HepG2 (cell line): ENCODE results near the gene RNU7-1. TPM values are rescaled to one million over a fixed set of nuclear protein-coding genes. Genes with fewer than 3 reads are reported as not detected.

Experiments
- CAMTA2 ChIP-seq: sonication (generic); formaldehyde crosslinking; IDR thresholded peaks from 2 replicates; pipeline ENCODE4 v1.4.0; 2020; ENCODE audit warnings: mild to moderate bottlenecking, missing genetic modification reagents, borderline replicate concordance
- GATAD2A ChIP-seq: IDR thresholded peaks from 2 replicates; pipeline ENCODE4 v1.6.1; 2016
- GFI1 ChIP-seq: sonication (generic); formaldehyde crosslinking; IDR thresholded peaks from 2 replicates; pipeline ENCODE4 v1.5.0; 2020; ENCODE audit warnings: missing genetic modification reagents, mild to moderate bottlenecking, borderline replicate concordance
- HDAC2 ChIP-seq: sonication (generic); formaldehyde crosslinking; IDR thresholded peaks from 2 replicates; pipeline ENCODE4 v1.4.0; 2020; ENCODE audit warnings: missing genetic modification reagents
- HMGA1 ChIP-seq: sonication (generic); formaldehyde crosslinking; conservative IDR thresholded peaks from 2 replicates; pipeline ENCODE4 v1.4.0; 2020; ENCODE audit warnings: missing genetic modification reagents
- HNF4A ChIP-seq: sonication (generic); formaldehyde crosslinking; IDR thresholded peaks from 2 replicates; pipeline ENCODE4 v1.4.0; 2020; ENCODE audit warnings: missing genetic modification reagents
- KLF16 ChIP-seq, 2 experiments: sonication (generic) in 1 of 2; formaldehyde crosslinking in 1 of 2; IDR thresholded peaks; 2 replicates each; pipeline versions ENCODE4 v1.6.1 to v1.8.0; 2016 to 2023; ENCODE audit warnings: missing genetic modification reagents in 2 of 2, missing compliant biosample characterization in 1 of 2
- MLLT10 ChIP-seq: sonication (generic); formaldehyde crosslinking; IDR thresholded peaks from 2 replicates; pipeline ENCODE4 v1.4.0; 2020; ENCODE audit warnings: missing genetic modification reagents
- NONO ChIP-seq, 2 experiments: fragments of 450-650 bp in 1 of 2; sonication (generic) in 1 of 2; formaldehyde crosslinking in 1 of 2; IDR thresholded peaks in 1 of 2; conservative IDR thresholded peaks in 1 of 2; 2 replicates each; pipeline versions ENCODE4 v1.6.1 to v1.8.0; 2017 to 2022; ENCODE audit warnings: mild to moderate bottlenecking in 1 of 2, missing genetic modification reagents in 1 of 2, moderate library complexity in 1 of 2
- ONECUT2 ChIP-seq: sonication (generic); formaldehyde crosslinking; IDR thresholded peaks from 2 replicates; pipeline ENCODE4 v1.4.0; 2020; ENCODE audit warnings: missing genetic modification reagents
- SOX5 ChIP-seq: IDR thresholded peaks from 2 replicates; pipeline ENCODE4 v1.6.1; 2016; ENCODE audit warnings: borderline replicate concordance
- SRY ChIP-seq: sonication (generic); formaldehyde crosslinking; IDR thresholded peaks from 2 replicates; pipeline ENCODE4 v1.8.0; 2022; ENCODE audit warnings: mild to moderate bottlenecking, missing genetic modification reagents
- TMF1 ChIP-seq: sonication (generic); formaldehyde crosslinking; IDR thresholded peaks from 2 replicates; pipeline ENCODE4 v1.8.1; 2022; ENCODE audit warnings: low read depth, missing genetic modification reagents
- TSC22D2 ChIP-seq: sonication (generic); formaldehyde crosslinking; IDR thresholded peaks from 2 replicates; pipeline ENCODE4 v1.5.1; 2020; ENCODE audit warnings: missing genetic modification reagents, mild to moderate bottlenecking, borderline replicate concordance
- ZFY ChIP-seq: sonication (generic); formaldehyde crosslinking; IDR thresholded peaks from 2 replicates; pipeline ENCODE4 v1.4.0; 2020; ENCODE audit warnings: missing genetic modification reagents
- ZMAT5 ChIP-seq: sonication (generic); formaldehyde crosslinking; IDR thresholded peaks from 2 replicates; pipeline ENCODE4 v1.5.0; 2020; ENCODE audit warnings: mild to moderate bottlenecking, low read depth, missing genetic modification reagents, borderline replicate concordance
- ZNF224 ChIP-seq: sonication (generic); formaldehyde crosslinking; IDR thresholded peaks from 2 replicates; pipeline ENCODE4 v1.5.0; 2020; ENCODE audit warnings: mild to moderate bottlenecking, missing genetic modification reagents
- ZNF274 ChIP-seq: sonication (generic); formaldehyde crosslinking; IDR thresholded peaks from 2 replicates; pipeline ENCODE4 v1.5.1; 2020; ENCODE audit warnings: mild to moderate bottlenecking, missing genetic modification reagents
- ZNF362 ChIP-seq: sonication (generic); formaldehyde crosslinking; IDR thresholded peaks from 2 replicates; pipeline ENCODE4 v1.4.0; 2020; ENCODE audit warnings: missing genetic modification reagents, mild to moderate bottlenecking, borderline replicate concordance
- ZNF639 ChIP-seq: conservative IDR thresholded peaks from 2 replicates; pipeline ENCODE4 v1.6.1; 2018; ENCODE audit warnings: missing genetic modification reagents
- ZNF768 ChIP-seq: sonication (generic); formaldehyde crosslinking; IDR thresholded peaks from 2 replicates; pipeline ENCODE4 v1.4.0; 2020; ENCODE audit warnings: missing genetic modification reagents
- ZNF879 ChIP-seq: sonication (generic); formaldehyde crosslinking; IDR thresholded peaks from 2 replicates; pipeline ENCODE4 v1.8.1; 2023; ENCODE audit warnings: missing genetic modification reagents
- ZSCAN25 ChIP-seq: sonication (generic); formaldehyde crosslinking; IDR thresholded peaks from 2 replicates; pipeline ENCODE4 v1.8.0; 2022; ENCODE audit warnings: mild to moderate bottlenecking, missing genetic modification reagents
- ZZZ3 ChIP-seq: sonication (generic); formaldehyde crosslinking; IDR thresholded peaks from 2 replicates; pipeline ENCODE4 v1.4.0; 2020; ENCODE audit warnings: missing genetic modification reagents, mild to moderate bottlenecking, borderline replicate concordance
- polyA plus RNA-seq, 8 experiments: library from polyadenylated mRNA; depleted of rRNA in 3 of 8; stranded (reverse) in 7 of 8; unstranded in 1 of 8; fragments of >200 nt; fragmentation: Illumina TruSeq in 4 of 8; extraction: Trizol in 4 of 8; gene quantifications; 2 replicates each; pipeline versions ENCODE4 v1.2.1 to v1.2.3, GENCODE V29; 2011 to 2016; ENCODE audit warnings: low read depth in 4 of 8, missing spikeins in 1 of 8, mixed read lengths in 1 of 8; ENCODE audit not compliant: insufficient read depth in 1 of 8
- total RNA-seq, 5 experiments: library from RNA; depleted of rRNA; stranded (reverse); fragments of >200 nt; fragmentation: Illumina TruSeq; extraction: Trizol; gene quantifications; 2 replicates each; pipeline ENCODE4 v1.2.3, GENCODE V29; 2016; ENCODE audit warnings: low read depth in 1 of 5

The RNU7-1 gene
- total and polyA plus RNA-seq, 2 of the 13 experiments (the other 11 are each of a cell fraction or from before 2014, with no cell fraction given) = not detected

- TF ChIP-seq NONO (IDR thresholded peaks at IDR 0.05) = no peak
- no peak for TF ChIP-seq NONO (CRISPR knock-in tag; conservative IDR thresholded peaks at IDR 0.05)
- TF ChIP-seq ZNF879 = no peak
- TF ChIP-seq ZNF274 (CRISPR knock-in tag) = no peak
- TF ChIP-seq ONECUT2 (CRISPR knock-in tag) = no peak
- 0 out of 2 replicates have a peak, but pooled peaks have one; percentile 14 for TF ChIP-seq HDAC2 (CRISPR knock-in tag)
- TF ChIP-seq ZNF639 (CRISPR knock-in tag) = 0 out of 2 replicates have a peak, but pooled peaks have one; percentile 28
- no peak for TF ChIP-seq ZMAT5 (CRISPR knock-in tag)
- TF ChIP-seq SRY (CRISPR knock-in tag) = no peak
- no peak for TF ChIP-seq CAMTA2 (CRISPR knock-in tag)
- peak; percentile 57 for TF ChIP-seq GATAD2A (CRISPR knock-in tag)
- TF ChIP-seq ZZZ3 (CRISPR knock-in tag) = no peak
- TF ChIP-seq TSC22D2 (CRISPR knock-in tag) = no peak
- TF ChIP-seq SOX5 (CRISPR knock-in tag) = no peak
- TF ChIP-seq KLF16 (CRISPR knock-in tag; IDR thresholded peaks at IDR 0.05) = no peak
- no peak for TF ChIP-seq GFI1 (CRISPR knock-in tag)
- no peak for TF ChIP-seq HMGA1 (CRISPR knock-in tag)
- no peak for TF ChIP-seq ZNF768
- TF ChIP-seq MLLT10 (CRISPR knock-in tag) = no peak
- TF ChIP-seq ZFY (CRISPR knock-in tag) = peak; percentile 67; the same call in 1 of the 2 replicates
- no peak for TF ChIP-seq TMF1
- TF ChIP-seq ZNF362 (CRISPR knock-in tag) = no peak
- peak; percentile 11; the same call in 1 of the 2 replicates for TF ChIP-seq HNF4A
- TF ChIP-seq ZSCAN25 = no peak
- no peak for TF ChIP-seq ZNF224 (CRISPR knock-in tag)
These were observed 21.5 kb downstream of the RNU7-1 start (continued) for GRCh38 chr12:6965026-6965661.
